Esophagus muscularis mucosa (tissue), 4 donors: ENCODE results near the gene MAGI3.

Experiments used
- CTCF ChIP-seq, 3 experiments: fragments of 200-600 bp in 2 of 3; fragments of 450-650 bp in 1 of 3; sonication (generic) in 2 of 3; IDR thresholded peaks; one replicate each; pipeline ENCODE4 v1.5.1; 2017 to 2019; ENCODE audit warnings: antibody characterized with exemption in 3 of 3, mild to moderate bottlenecking in 2 of 3, moderate library complexity in 1 of 3
- EP300 ChIP-seq: sonication (generic); formaldehyde crosslinking; IDR thresholded peaks from one replicate; pipeline ENCODE4 v1.6.1; 2017; ENCODE audit warnings: antibody characterized with exemption
- POLR2A ChIP-seq: fragments of 450-650 bp; IDR thresholded peaks from one replicate; pipeline ENCODE4 v1.6.1; 2017; ENCODE audit warnings: antibody characterized with exemption, moderate library complexity, mild to moderate bottlenecking, low read depth
- POLR2AphosphoS5 ChIP-seq, 2 donors: sonication (generic); formaldehyde crosslinking; IDR thresholded peaks; one replicate each; pipeline ENCODE4 v1.6.1; 2017; ENCODE audit warnings: antibody characterized with exemption in 2 of 2

GRCh38 chr1:113452921-113453770 lies 62.8 kb downstream of the MAGI3 start:
- TF ChIP-seq CTCF (IDR thresholded peaks at IDR 0.05) = peak; percentile 15 to 30 (median 15)
- TF ChIP-seq POLR2AphosphoS5 (IDR thresholded peaks at IDR 0.05) = no peak
- TF ChIP-seq POLR2A = no peak
- TF ChIP-seq EP300 = no peak
